ENCODE data around the gene ATG5.

DNA sequence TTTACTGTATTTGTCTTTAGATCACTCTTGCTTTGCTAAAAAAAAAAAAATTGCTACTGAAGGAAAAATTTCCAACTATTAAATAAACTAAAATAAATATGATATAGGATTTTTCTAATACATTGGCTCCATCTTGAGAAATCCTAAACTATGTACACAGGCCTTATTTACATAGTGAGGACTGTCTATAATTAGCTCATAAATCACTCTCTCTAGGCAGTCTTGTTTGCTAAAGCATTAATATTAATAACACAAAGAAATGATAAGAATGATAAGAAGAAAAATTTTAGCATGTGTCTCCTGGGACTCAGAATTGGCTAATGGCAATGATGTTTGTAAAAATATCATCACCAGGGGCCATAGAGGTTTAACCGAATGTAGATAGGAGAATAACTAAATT lies 21.7 kb upstream of the ATG5 start:
- TF ChIP-seq GATA2 (IDR thresholded peaks at IDR 0.05; ENCODE audit: low read depth, low read length) (no peak), GATA3 (IDR thresholded peaks at IDR 0.05; ENCODE audit: low read depth, low read length) (no peak)
